MM.1S (cell line): Measurements from ENCODE around the gene GJD4.

Experiments used
- DNase-seq: peaks from one replicate; pipeline ENCODE4 v3.0.0-alpha.2; 2015
- H2AFZ ChIP-seq: fragments of 300-600 bp; sonication (generic); 2 replicates; pipeline ENCODE4 v1.6.0; 2016; ENCODE audit warnings: antibody characterized with exemption, low read length
- H3F3A ChIP-seq: fragments of 300-600 bp; sonication (generic); 2 replicates; pipeline ENCODE4 v1.6.1; 2016; ENCODE audit warnings: mild to moderate bottlenecking, antibody characterized with exemption, low read length, moderate library complexity, mixed read lengths; ENCODE audit not compliant: insufficient read depth
- H3K27ac ChIP-seq: fragments of 300-600 bp; sonication (generic); 2 replicates; pipeline ENCODE4 v1.5.1; 2016; ENCODE audit warnings: mild to moderate bottlenecking, low read length
- H3K27me3 ChIP-seq: fragments of 300-600 bp; sonication (generic); replicated peaks from 2 replicates; pipeline ENCODE4 v1.6.0; 2016; ENCODE audit warnings: low read length; ENCODE audit not compliant: insufficient read depth
- H3K36me3 ChIP-seq: fragments of 300-600 bp; sonication (generic); replicated peaks from 2 replicates; pipeline ENCODE4 v1.6.1; 2016; ENCODE audit warnings: mild to moderate bottlenecking, low read length, mixed read lengths; ENCODE audit not compliant: insufficient read depth
- H3K4me1 ChIP-seq: fragments of 300-600 bp; sonication (generic); 2 replicates; pipeline ENCODE4 v1.6.1; 2016; ENCODE audit warnings: low read length, mixed read lengths
- H3K4me2 ChIP-seq: fragments of 300-600 bp; sonication (generic); 2 replicates; pipeline ENCODE4 v1.6.0; 2016; ENCODE audit warnings: low read depth, low read length
- H3K4me3 ChIP-seq: fragments of 300-600 bp; sonication (generic); 2 replicates; pipeline ENCODE4 v1.5.1; 2016; ENCODE audit warnings: low read length, mixed read lengths
- H3K79me2 ChIP-seq: fragments of 300-600 bp; sonication (generic); 2 replicates; pipeline ENCODE4 v1.6.1; 2016; ENCODE audit warnings: mixed run types, low read length, mixed read lengths
- H3K9ac ChIP-seq: fragments of 300-600 bp; sonication (generic); 2 replicates; pipeline ENCODE4 v1.6.1; 2016; ENCODE audit warnings: low read length, mixed read lengths
- H3K9me2 ChIP-seq: fragments of 300-600 bp; sonication (generic); replicated peaks from 2 replicates; pipeline ENCODE4 v1.6.1; 2016; ENCODE audit warnings: mild to moderate bottlenecking, low read length, mixed read lengths; ENCODE audit not compliant: insufficient read depth
- H3K9me3 ChIP-seq: fragments of 300-600 bp; sonication (generic); replicated peaks from 2 replicates; pipeline ENCODE4 v1.6.1; 2016; ENCODE audit warnings: mild to moderate bottlenecking, low read length, mixed read lengths; ENCODE audit not compliant: insufficient read depth
- H4K20me1 ChIP-seq: fragments of 300-600 bp; sonication (generic); 2 replicates; pipeline ENCODE4 v1.6.1; 2016; ENCODE audit warnings: mild to moderate bottlenecking, low read length, moderate library complexity, mixed read lengths; ENCODE audit not compliant: insufficient read depth
- CTCF ChIP-seq: fragments of 300-600 bp; sonication (generic); IDR thresholded peaks from 2 replicates; pipeline ENCODE4 v1.5.1; 2016; ENCODE audit warnings: antibody characterized with exemption, low read length, mixed read lengths
- EZH2 ChIP-seq: fragments of 300-600 bp; sonication (generic); optimal IDR thresholded peaks from 2 replicates; pipeline ENCODE3; 2017; ENCODE audit warnings: low read depth, mild to moderate bottlenecking, antibody characterized with exemption, low read length, mixed read lengths
- EZH2phosphoT487 ChIP-seq: fragments of 300-600 bp; sonication (generic); IDR thresholded peaks from 2 replicates; pipeline ENCODE4 v1.6.1; 2018; ENCODE audit warnings: antibody characterized with exemption, low read length

The GJD4 gene, protein sequence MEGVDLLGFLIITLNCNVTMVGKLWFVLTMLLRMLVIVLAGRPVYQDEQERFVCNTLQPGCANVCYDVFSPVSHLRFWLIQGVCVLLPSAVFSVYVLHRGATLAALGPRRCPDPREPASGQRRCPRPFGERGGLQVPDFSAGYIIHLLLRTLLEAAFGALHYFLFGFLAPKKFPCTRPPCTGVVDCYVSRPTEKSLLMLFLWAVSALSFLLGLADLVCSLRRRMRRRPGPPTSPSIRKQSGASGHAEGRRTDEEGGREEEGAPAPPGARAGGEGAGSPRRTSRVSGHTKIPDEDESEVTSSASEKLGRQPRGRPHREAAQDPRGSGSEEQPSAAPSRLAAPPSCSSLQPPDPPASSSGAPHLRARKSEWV

DNA sequence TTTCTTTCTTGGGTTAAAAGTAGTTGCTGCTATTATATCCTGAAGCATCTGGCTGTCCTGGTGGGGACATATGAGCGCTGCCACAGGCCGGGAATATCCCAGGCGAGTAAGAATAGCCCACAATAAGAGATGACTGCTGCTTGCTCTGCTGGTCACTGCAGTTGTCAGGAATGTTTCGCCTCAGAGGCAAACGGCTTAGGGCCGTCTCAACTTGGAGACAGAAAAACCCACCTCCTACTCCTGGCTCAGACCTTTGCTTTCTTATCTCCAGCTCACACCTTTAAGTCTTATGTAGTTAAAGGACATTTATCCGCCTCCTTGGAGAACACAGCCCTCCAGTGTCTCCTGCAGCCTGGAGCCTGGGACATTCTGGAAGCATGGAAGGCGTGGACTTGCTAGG is at the start of gene GJD4:
Gene GJD4 (plus strand): TSS at position 151 of the 400 bp plus-strand sequence. CDS start 227 bp downstream, at position 378.
- H3K9me3 ChIP-seq = no peaks in the 10 kb centered on the region
- DNase-seq = no peak
- no peak within 1 kb of the TSS for H3K4me3 ChIP-seq
- H3K9ac ChIP-seq = no peak within 1 kb of the TSS
- no peaks in the 10 kb centered on the region for H3K27me3 ChIP-seq
- H3K79me2 ChIP-seq = no peaks in the 10 kb centered on the region
- no peak within 1 kb of the TSS for H3K27ac ChIP-seq
- H3K4me1 ChIP-seq = no peaks in the 10 kb centered on the region
- no peaks in the 10 kb centered on the region for H3F3A ChIP-seq
- TF ChIP-seq EZH2 = no peak
- TF ChIP-seq EZH2phosphoT487 = no peak
- TF ChIP-seq CTCF = no peak
- no peak within 1 kb of the TSS for H3K4me2 ChIP-seq
- no peaks in the 10 kb centered on the region for H3K9me2 ChIP-seq
- no peaks in the 10 kb centered on the region for H3K36me3 ChIP-seq
- no peak within 1 kb of the TSS for H2AFZ ChIP-seq
- no peaks in the 10 kb centered on the region for H4K20me1 ChIP-seq

GRCh38 chr10:35555962-35556930 is 48.9 kb upstream of the GJD4 start:
- H3K27ac ChIP-seq = no peak overlapping the region
- no peaks in the 10 kb centered on the region for H3K36me3 ChIP-seq
- H2AFZ ChIP-seq = no peak overlapping the region
- no peaks in the 10 kb centered on the region for H3F3A ChIP-seq
- no peaks in the 10 kb centered on the region for H4K20me1 ChIP-seq
- H3K9ac ChIP-seq = no peak overlapping the region
- no peaks in the 10 kb centered on the region for H3K27me3 ChIP-seq
- H3K4me3 ChIP-seq = no peak overlapping the region
- peaks cover 7% of the 10 kb centered on the region; the same call in 1 of the 2 replicates for H3K4me1 ChIP-seq
- TF ChIP-seq CTCF (no peak), EZH2 (no peak), EZH2phosphoT487 (no peak)
- no peak for DNase-seq
- H3K79me2 ChIP-seq = no peaks in the 10 kb centered on the region
- H3K4me2 ChIP-seq = no peak overlapping the region
- no peaks in the 10 kb centered on the region for H3K9me3 ChIP-seq
- H3K9me2 ChIP-seq = no peaks in the 10 kb centered on the region

DNA sequence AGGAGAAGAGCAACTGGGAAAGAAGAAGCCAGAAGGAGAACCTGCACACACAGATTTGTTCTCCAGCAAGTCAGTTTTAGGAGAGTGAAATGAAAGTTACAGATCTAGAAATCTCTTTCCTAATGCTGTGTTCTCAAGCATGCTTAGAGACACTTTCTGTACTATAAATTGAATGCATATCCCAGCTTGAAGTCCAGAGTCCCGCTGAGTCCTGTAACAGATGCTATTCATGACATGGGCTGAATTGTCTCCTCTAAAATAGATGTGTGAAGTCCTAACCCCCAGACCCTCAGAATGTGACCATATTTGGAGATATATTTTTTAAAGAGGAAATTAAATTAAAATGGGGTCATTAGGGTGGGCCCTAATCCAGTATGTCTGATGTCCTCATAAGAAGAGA is 46.9 kb upstream of the GJD4 start:
- no peak for DNase-seq
- H3K9ac ChIP-seq = no peak overlapping the region
- no peak for TF ChIP-seq EZH2phosphoT487
- no peak for TF ChIP-seq CTCF
- TF ChIP-seq EZH2 = no peak
- H2AFZ ChIP-seq = no peak overlapping the region
- H3K4me3 ChIP-seq = no peak overlapping the region
- H3K27me3 ChIP-seq = no peaks in the 10 kb centered on the region
- H3K27ac ChIP-seq = no peak overlapping the region
- H3K36me3 ChIP-seq = no peaks in the 10 kb centered on the region
- no peaks in the 10 kb centered on the region for H3K79me2 ChIP-seq
- no peak overlapping the region for H3K4me2 ChIP-seq
- H4K20me1 ChIP-seq = no peaks in the 10 kb centered on the region
- peaks cover 7% of the 10 kb centered on the region; the same call in 1 of the 2 replicates for H3K4me1 ChIP-seq
- H3K9me2 ChIP-seq = no peaks in the 10 kb centered on the region
- no peaks in the 10 kb centered on the region for H3F3A ChIP-seq
- H3K9me3 ChIP-seq = no peaks in the 10 kb centered on the region
